ENCODE results near the gene PCBP3.
"Not testable (repeated sequence)": the region's sequence is repeated elsewhere in the genome, so short reads cannot be mapped to it uniquely, and the experiment has no call there.

PCBP3 gene

GRCh38 chr21:45698493-45699184 lies 55.1 kb downstream of the PCBP3 start:
- no peak for DNase-seq

GRCh38 chr21:45699251-45699942 lies 55.9 kb downstream of the PCBP3 start:
- DNase-seq = no peak

- DNase-seq = no peak
Measured at GRCh38 chr21:45699966-45700365, 56.4 kb downstream of the PCBP3 start.

GRCh38 chr21:45700461-45700860 lies 56.9 kb downstream of the PCBP3 start:
- DNase-seq = no peak

GRCh38 chr21:45704311-45705108 lies 61.0 kb downstream of the PCBP3 start:
- DNase-seq = no peak

- no peak for DNase-seq
Measured at GRCh38 chr21:45706299-45706698, 62.8 kb downstream of the PCBP3 start.

GRCh38 chr21:45709173-45709572 lies 65.6 kb downstream of the PCBP3 start:
- DNase-seq = no peak

- DNase-seq = no peak
Measured at GRCh38 chr21:45709696-45710268, 66.3 kb downstream of the PCBP3 start.

GRCh38 chr21:45710306-45710705 lies 66.8 kb downstream of the PCBP3 start:
- DNase-seq = not testable (repeated sequence)

GRCh38 chr21:45713613-45714012 lies 70.1 kb downstream of the PCBP3 start:
- DNase-seq = no peak

- no peak for DNase-seq
Measured at GRCh38 chr21:45715441-45715840, 71.9 kb downstream of the PCBP3 start.

- no peak for DNase-seq
Measured at GRCh38 chr21:45718413-45718812, 74.9 kb downstream of the PCBP3 start.

- DNase-seq = no peak
Measured at GRCh38 chr21:45719177-45719802, 75.8 kb downstream of the PCBP3 start.

- not testable (repeated sequence) for DNase-seq
Measured at GRCh38 chr21:45720204-45720603, 76.7 kb downstream of the PCBP3 start.

- DNase-seq = no peak
Measured at GRCh38 chr21:45721671-45722070, 78.1 kb downstream of the PCBP3 start.

GRCh38 chr21:45723049-45723958 lies 79.8 kb downstream of the PCBP3 start:
- no peak for DNase-seq

- DNase-seq = no peak
Measured at GRCh38 chr21:45724345-45724961, 80.9 kb downstream of the PCBP3 start.

GRCh38 chr21:45724994-45725843 lies 81.7 kb downstream of the PCBP3 start:
- DNase-seq = no peak

- no peak for DNase-seq
Measured at GRCh38 chr21:45725844-45726200, 82.3 kb downstream of the PCBP3 start.

- DNase-seq = no peak
Measured at GRCh38 chr21:45726438-45726837, 82.9 kb downstream of the PCBP3 start.
